Adrenal gland (tissue), 12 donors: Measurements from ENCODE around the gene PCDHA13. TPM values are rescaled to one million over a fixed set of nuclear protein-coding genes. Genes with fewer than 3 reads are reported as not detected.
"Not testable (repeated sequence)": the region's sequence is repeated elsewhere in the genome, so short reads cannot be mapped to it uniquely, and the experiment has no call there.

Source experiments
- DNase-seq, 7 donors: peaks; one replicate each; pipeline ENCODE4 v3.0.0-alpha.2; 2019 to 2020
- H3K27ac ChIP-seq, 5 donors: fragments of 200-600 bp; sonication (generic) in 4 of 5; 1 replicate in 3 of 5; 2 replicates in 2 of 5; pipeline versions ENCODE4 v1.5.1 to v1.8.0; 2016 to 2020; ENCODE audit warnings: mild to moderate bottlenecking in 1 of 5
- H3K27me3 ChIP-seq: fragments of 200-600 bp; 2 replicates; pipeline ENCODE4 v1.8.0; 2021
- H3K36me3 ChIP-seq, 2 donors: fragments of 200-600 bp; replicated peaks in 1 of 2; 1 replicate in 1 of 2; 2 replicates in 1 of 2; pipeline versions ENCODE4 v1.5.1 to v1.8.0; 2018 to 2022
- H3K4me1 ChIP-seq, 2 donors: fragments of 200-600 bp; replicated peaks in 1 of 2; 1 replicate in 1 of 2; 2 replicates in 1 of 2; pipeline versions ENCODE4 v1.5.1 to v1.8.0; 2018 to 2021
- H3K4me3 ChIP-seq, 4 donors: fragments of 200-600 bp; sonication (generic) in 3 of 4; one replicate each; pipeline ENCODE4 v1.5.1; 2016 to 2018
- H3K9me3 ChIP-seq, 3 donors: fragments of 200-600 bp; sonication (generic) in 1 of 3; replicated peaks in 1 of 3; 1 replicate in 2 of 3; 2 replicates in 1 of 3; pipeline versions ENCODE4 v1.5.1 to v1.8.0; 2016 to 2021
- CTCF ChIP-seq, 6 experiments: fragments of 450-650 bp in 4 of 6; fragments of 200-600 bp in 2 of 6; sonication (generic) in 1 of 6; IDR thresholded peaks; 1 replicate in 5 of 6; 2 replicates in 1 of 6; pipeline versions ENCODE4 v1.5.1 to v1.8.0; 2016 to 2021; ENCODE audit warnings: antibody characterized with exemption in 6 of 6, mild to moderate bottlenecking in 2 of 6, moderate library complexity in 1 of 6
- POLR2A ChIP-seq, 2 donors: fragments of 450-650 bp; IDR thresholded peaks; one replicate each; pipeline ENCODE4 v1.6.1; 2017; ENCODE audit warnings: antibody characterized with exemption in 2 of 2, mild to moderate bottlenecking in 2 of 2, moderate library complexity in 1 of 2
- WGBS, 4 donors: extraction: QIAGEN DNeasy Blood & Tissue Kit in 2 of 4; methylation state at CpG; one replicate each; pipeline versions ENCODE4 v1.1.5 to v1.1.7; 2013 to 2017; 5-methylcytosine and 5-hydroxymethylcytosine counted together
- intact Hi-C, 2 donors: fragments of 100-400 bp; cut with DNase I; formaldehyde crosslinking; loops; one replicate each; pipeline versions ENCODE4 v1.14.1 to v1.15.0; 2022 to 2023
- polyA plus RNA-seq, 3 donors: library from polyadenylated mRNA; stranded (reverse); fragments of 200-250 nt in 2 of 3; fragments of 350-450 nt in 1 of 3; fragmentation: Illumina TruSeq in 1 of 3; extraction: RNeasy Lipid Tissue Mini Kit (QIAGEN cat#74804) in 1 of 3; gene quantifications; one replicate each; pipeline ENCODE4 v1.2.3, GENCODE V29; 2013 to 2014
- total RNA-seq, 9 donors: library from RNA; depleted of rRNA in 4 of 9; stranded (reverse); fragments of >200 nt in 4 of 9; fragments of 120-200 nt in 1 of 9; fragmentation: NEBNext Ultra II Directional in 1 of 9; extraction: Animal tissue kit (Norgen Biotek cat#: 25700) in 1 of 9; gene quantifications; one replicate each; pipeline versions ENCODE4 v1.1.0 to v1.2.4, GENCODE V29; 2013 to 2023
- donor health status: healthy with polysubstance abuse.
- donor health status: Bipolar disorder and iron deficiency.
- donor health status: DM: yes; HTN: yes; CAD: no.
- donor health status: DM: no; HTN: no; CAD: no.
- donor health status: DM: no; HTN: no; CAD: no.
- donor health status: DM: yes; HTN: yes; CAD: no.

The PCDHA13 gene
- total and polyA plus RNA-seq, 12 donors, result 0.12 to 0.98 (median 0.52) TPM; not detected in 1

GRCh38 chr5:140835622-140836510 is 46.1 kb upstream of the PCDHA13 start:
- Histone ChIP-seq H3K27me3 (peaks cover 21% of the 10 kb centered on the region), H3K4me1 (no peaks in the 10 kb centered on the region), H3K27ac (no peak overlapping the region), H3K4me3 (no peak overlapping the region), H3K36me3 (no peaks in the 10 kb centered on the region), H3K9me3 (no peaks in the 10 kb centered on the region)
- no peak for TF ChIP-seq CTCF (IDR thresholded peaks at IDR 0.05)
- no peak for TF ChIP-seq POLR2A (IDR thresholded peaks at IDR 0.05)
- intact Hi-C loops, result no loop called here
- WGBS, 4 donors, result 32 to 49% (median 38%) methylated on average over 24 to 103 of the region's 103 CpGs
- no peak for DNase-seq

- Histone ChIP-seq H3K36me3 (no peaks in the 10 kb centered on the region), H3K9me3 (peaks cover 0 to 13% (median 0%) of the 10 kb centered on the region in 3 donors), H3K27me3 (peaks cover 5% of the 10 kb centered on the region), H3K27ac (no peak within 1 kb of the TSS), H3K4me3 (peak within 1 kb of the TSS in 1 of 4 donors; percentile 23), H3K4me1 (no peaks in the 10 kb centered on the region)
- WGBS, 4 donors, result 13 to 26% (median 21%) methylated on average over 19 to 47 of the region's 47 CpGs
- TF ChIP-seq POLR2A (IDR thresholded peaks at IDR 0.05) (no peak), CTCF (IDR thresholded peaks at IDR 0.05) (no peak)
- intact Hi-C loops, result no loop called here
- DNase-seq, result no peak
Measured at GRCh38 chr5:140840978-140841962, 40.7 kb upstream of the PCDHA13 start, which contains the start of gene PCDHA8. TSS of gene PCDHA8 (plus strand) at chr5:140841187. CDS start at chr5:140841322, 135 bp downstream.

GRCh38 chr5:140842798-140843733 is 38.9 kb upstream of the PCDHA13 start:
- peaks cover 0 to 16% (median 0%) of the 10 kb centered on the region in 3 donors for H3K9me3 ChIP-seq
- peaks cover under 1% of the 10 kb centered on the region for H3K27me3 ChIP-seq
- no peaks in the 10 kb centered on the region for H3K4me1 ChIP-seq
- TF ChIP-seq POLR2A (IDR thresholded peaks at IDR 0.05) (no peak), CTCF (IDR thresholded peaks at IDR 0.05) (no peak)
- no peak overlapping the region for H3K4me3 ChIP-seq
- H3K36me3 ChIP-seq, result no peaks in the 10 kb centered on the region
- intact Hi-C loops, result no loop called here
- WGBS, 4 donors, result 35 to 49% (median 38%) methylated on average over 7 to 87 of the region's 87 CpGs; no CpG with 5 or more reads in 1 of the 4 donors
- DNase-seq, result no peak
- no peak overlapping the region for H3K27ac ChIP-seq

DNA sequence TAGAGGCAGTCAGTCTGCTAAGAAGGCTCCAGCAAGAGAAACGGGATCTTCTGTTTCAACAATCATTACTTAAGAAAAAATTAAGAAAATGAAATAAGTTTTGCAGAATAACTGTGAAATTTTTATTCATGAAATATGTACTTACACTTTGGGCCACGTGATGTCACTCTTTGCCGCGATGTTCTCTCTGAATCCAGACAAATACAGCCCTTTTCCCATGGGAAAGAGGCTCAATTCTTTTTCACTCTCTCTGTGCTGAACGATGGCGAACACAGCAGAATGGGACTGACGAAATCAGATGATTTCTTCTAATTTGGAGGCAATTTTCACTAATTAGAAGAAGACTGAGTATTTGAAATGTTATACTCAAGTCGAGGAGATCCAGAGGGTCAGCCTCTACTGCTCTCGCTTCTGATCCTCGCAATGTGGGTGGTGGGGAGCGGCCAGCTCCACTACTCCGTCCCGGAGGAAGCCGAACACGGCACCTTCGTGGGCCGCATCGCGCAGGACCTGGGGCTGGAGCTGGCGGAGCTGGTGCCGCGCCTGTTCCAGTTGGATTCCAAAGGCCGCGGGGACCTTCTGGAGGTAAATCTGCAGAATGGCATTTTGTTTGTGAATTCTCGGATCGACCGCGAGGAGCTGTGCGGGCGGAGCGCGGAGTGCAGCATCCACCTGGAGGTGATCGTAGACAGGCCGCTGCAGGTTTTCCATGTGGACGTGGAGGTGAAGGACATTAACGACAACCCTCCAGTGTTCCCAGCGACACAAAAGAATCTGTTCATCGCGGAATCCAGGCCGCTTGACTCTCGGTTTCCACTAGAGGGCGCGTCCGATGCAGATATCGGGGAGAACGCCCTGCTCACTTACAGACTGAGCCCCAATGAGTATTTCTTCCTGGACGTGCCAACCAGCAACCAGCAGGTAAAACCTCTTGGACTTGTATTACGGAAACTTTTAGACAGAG is 33.5 kb upstream of the PCDHA13 start, which contains the start of gene PCDHA9:
TSS of gene PCDHA9 (plus strand) at position 244 of the 964 bp plus-strand sequence. CDS start at position 358, 114 bp downstream.
- H3K4me1 ChIP-seq, H3K27ac ChIP-seq, DNase-seq, H3K36me3 ChIP-seq, H3K4me3 ChIP-seq, intact Hi-C loops, H3K27me3 ChIP-seq: not testable (repeated sequence)
- peaks cover 0 to 16% (median 0%) of the 10 kb centered on the region in 3 donors for H3K9me3 ChIP-seq
- 12 to 27% (median 15%) methylated on average over 15 to 46 of the region's 48 CpGs; no CpG with 5 or more reads in 1 of the 4 donors for WGBS, 4 donors

- H3K27me3 ChIP-seq, result not testable (repeated sequence)
Measured at GRCh38 chr5:140849831-140850634, 31.9 kb upstream of the PCDHA13 start.

More at GRCh38 chr5:140849831-140850634, 31.9 kb upstream of the PCDHA13 start:
- 34 to 55% (median 41%) methylated on average over 44 to 101 of the region's 101 CpGs; no CpG with 5 or more reads in 1 of the 4 donors for WGBS, 4 donors
- H3K9me3 ChIP-seq, H3K36me3 ChIP-seq, H3K27ac ChIP-seq, intact Hi-C loops, H3K4me3 ChIP-seq, DNase-seq, H3K4me1 ChIP-seq: not testable (repeated sequence)
